DOHH2 (cell line): ENCODE measurements around the gene TTC23.

Experiments
- CTCF ChIP-seq: fragments of 200-600 bp; sonication (generic); IDR thresholded peaks from one replicate; pipeline ENCODE4 v1.5.1; 2014; ENCODE audit warnings: antibody characterized with exemption, mild to moderate bottlenecking, low read depth, low read length; ENCODE audit not compliant: poor library complexity, severe bottlenecking
- EZH2phosphoT487 ChIP-seq: fragments of 200-600 bp; sonication (generic); IDR thresholded peaks from 2 replicates; pipeline ENCODE4 v1.6.1; 2017; ENCODE audit warnings: borderline replicate concordance, mild to moderate bottlenecking, antibody characterized with exemption, low read length, moderate library complexity, mixed read lengths

GRCh38 chr15:99096894-99097426 lies 152.4 kb downstream of the TTC23 start:
- TF ChIP-seq CTCF (no peak), EZH2phosphoT487 (no peak)
